NCI-H82 (cell line): Measurements from ENCODE around the gene SLC20A1.
A peak's percentile ranks its signal among the peaks of the same experiment; 100 is the strongest.

Experiments used
- DNase-seq: peaks from one replicate; lab custom pipeline; 2025; lab: John Stamatoyannopoulos, UW

Gene SLC20A1

DNA sequence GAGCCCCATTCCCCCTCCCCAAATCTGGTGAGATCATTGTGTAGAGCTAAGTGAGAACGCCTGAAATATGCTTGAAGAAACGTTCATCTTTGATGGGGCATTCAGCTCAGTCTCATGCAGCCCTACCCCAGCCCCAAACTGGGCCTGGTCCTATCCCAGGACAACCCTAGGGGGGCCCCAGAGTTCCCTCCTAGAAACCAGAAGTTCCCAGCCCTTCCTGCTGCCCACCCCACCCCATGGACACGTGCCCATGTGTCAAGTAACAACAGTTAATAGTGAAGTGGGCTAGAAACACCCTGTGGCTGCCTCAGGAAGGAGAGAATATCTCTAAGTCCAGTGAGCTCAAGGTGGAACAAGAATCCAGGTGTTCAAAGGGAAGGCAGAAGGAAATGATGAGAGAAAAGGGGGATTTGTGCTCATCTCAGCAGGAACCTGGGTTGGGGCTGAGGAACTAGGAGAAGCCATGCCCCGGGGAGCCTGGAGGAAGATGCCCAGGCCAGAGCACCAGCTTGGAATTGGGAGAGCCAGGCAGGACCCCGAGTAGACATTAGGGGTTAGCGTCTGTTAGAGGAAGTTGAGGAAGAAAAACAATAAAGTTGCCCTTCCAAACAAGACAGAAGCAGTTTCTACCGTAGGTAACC, 20.1 kb upstream of the SLC20A1 start:
- no peak for DNase-seq

DNA sequence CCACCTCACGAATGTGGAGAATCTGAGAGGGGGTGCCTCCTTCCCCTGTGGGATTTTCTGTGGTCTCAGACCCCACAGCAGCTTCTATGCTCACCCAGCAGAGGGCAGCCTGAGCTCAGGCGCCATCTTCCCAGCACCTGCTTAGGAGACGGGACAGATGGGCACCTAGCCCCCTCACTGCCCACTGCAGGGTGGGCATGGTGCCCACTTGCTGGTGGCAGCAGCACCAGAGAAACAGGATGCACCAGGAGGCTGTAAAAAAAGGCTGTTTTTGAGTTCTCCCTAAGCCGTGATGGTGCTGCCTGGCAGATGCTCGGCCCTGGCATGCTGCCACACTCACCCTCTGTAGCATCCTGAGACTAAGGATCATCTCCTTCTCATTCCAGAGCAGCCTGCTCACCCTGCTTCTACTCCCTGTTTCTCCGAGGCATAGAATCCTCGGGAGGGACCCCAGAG, 19.1 kb upstream of the SLC20A1 start:
- DNase-seq: peak; percentile 76

GRCh38 chr2:112627060-112628040, 18.4 kb upstream of the SLC20A1 start:
- no peak for DNase-seq

GRCh38 chr2:112629224-112629623, 16.5 kb upstream of the SLC20A1 start:
- DNase-seq: peak; percentile 54

DNA sequence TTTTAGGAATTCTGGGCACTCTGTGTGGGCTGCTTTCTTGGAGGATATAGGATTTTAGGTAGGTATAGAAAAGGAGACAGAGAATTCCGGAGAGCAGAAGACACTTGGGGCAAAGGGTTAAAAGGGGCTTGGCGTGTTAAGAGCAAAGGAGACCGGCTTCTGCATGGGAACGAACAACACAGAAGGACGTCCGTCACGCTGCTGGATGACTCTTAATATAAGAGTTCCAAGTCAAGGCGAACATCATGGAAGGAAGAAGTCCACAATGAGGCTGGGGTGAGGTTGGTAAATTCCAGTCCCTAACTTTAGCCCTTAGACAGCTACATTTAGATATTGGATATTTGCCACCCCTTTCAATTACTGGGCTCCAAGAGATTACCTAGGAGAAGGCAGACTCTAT, 15.9 kb upstream of the SLC20A1 start:
- DNase-seq: no peak

DNA sequence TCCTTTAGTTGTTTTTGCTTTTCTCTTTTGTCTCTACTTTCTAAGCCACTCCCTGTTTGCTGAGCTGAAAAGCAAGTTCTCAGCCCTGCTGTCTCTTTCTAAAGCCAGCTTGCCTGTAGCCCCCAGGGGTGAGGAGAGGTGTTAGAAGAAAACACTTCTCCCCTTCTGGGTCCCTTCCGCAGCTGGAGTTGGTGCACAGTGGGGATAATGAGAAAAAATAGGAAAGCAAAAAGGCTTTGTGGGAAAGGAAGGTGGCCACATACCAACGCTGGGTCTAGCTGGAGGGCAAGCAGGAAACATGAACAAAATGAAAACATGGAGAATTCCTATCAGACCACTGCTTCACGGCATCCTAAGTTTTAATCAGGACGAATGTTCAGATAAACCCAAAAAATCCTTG, 15.5 kb upstream of the SLC20A1 start:
- DNase-seq: peak; percentile 19

DNA sequence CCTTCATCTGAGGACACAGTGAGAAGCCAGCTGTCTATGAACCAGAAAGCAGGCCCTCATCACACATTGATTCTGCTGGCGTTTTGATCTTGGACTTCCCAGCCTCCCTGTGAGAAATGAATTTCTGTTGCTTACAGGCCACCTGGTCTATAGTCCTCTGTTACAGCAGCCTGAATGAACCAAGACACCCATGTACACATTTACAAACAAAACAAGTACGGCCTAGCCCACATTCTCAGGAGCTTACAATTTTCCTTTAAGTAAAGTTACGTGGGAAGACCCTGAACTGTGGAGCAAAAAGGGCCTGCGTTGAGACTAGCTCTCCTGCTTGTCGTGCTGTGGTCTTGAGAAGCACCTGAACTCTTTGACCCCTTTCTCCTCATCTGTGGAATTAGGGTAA, 12.0 kb upstream of the SLC20A1 start:
- no peak for DNase-seq

- DNase-seq: no peak
These were observed 11.4 kb upstream of the SLC20A1 start for GRCh38 chr2:112634153-112634873.

- no peak for DNase-seq
These were observed 10.9 kb upstream of the SLC20A1 start for GRCh38 chr2:112634874-112635157.

DNA sequence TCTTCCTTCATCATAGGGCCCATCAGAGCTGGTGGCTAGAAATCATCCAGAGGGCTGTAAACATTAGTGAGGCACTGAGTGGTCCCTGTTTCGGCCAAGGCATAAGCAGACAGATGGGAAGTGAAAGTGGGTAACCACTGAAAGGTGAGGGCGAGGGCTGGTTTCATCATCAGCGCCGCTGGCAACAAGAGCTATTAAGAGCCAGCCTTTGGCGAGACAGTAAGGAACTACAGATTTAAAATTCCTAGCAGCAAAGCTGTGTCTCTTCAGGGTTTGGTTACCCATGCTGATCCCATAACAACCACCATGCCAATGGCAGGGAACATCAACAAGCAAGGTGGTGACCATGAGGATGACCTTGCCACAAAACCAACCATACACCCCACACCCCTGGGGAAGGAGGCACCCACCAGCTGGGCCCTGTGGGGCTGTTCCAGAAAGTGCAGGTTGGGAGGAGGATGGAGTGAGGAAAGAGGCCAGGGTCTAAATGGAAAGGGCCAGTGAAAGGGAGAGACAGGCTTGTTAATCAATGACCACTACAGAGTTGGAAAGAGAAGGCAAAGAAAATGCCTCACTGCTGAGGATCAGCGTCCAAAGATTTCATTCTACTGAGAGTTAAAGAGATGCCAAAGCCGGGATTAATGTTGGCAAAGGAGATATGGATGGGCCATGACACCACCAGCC, 9.0 kb upstream of the SLC20A1 start:
- no peak for DNase-seq

- no peak for DNase-seq
These were observed 8.5 kb upstream of the SLC20A1 start for GRCh38 chr2:112637289-112637660.

DNA sequence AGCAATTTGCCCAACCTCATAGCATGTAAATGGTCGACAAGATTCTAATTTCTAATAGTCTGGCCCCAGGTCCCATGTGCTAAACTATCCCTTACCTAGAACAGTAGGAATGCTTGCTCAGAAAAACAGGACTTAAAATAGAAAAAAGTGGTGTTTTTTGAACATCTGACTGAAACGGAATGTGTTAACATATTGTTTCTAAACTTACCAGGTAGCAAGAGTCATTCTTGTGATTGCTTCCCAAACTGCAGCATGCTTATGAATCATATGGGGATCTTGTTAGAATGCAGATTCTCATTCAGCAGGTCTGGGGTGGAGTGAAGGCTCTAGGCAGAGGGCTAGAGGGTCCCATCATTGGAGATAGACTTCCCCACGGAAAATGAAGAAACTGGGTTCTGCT, 5.8 kb upstream of the SLC20A1 start:
- no peak for DNase-seq

DNA sequence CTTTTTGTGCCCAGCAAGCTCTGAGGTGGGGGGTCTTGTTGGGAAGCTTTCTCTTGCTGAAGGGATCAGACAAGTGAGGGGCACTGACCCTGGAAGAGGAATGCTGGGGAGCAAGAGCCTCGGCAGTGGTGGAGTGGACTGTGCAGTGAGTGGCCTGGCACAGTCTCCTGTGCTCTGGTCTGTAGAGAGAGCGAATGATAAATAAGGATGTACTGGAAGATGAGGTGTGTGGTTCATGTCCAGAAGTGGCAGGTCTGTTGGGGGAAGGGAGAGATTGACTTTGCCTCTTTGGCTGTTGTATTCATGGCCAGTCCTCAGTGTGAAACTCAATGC, 5.3 kb upstream of the SLC20A1 start:
- DNase-seq: no peak

DNA sequence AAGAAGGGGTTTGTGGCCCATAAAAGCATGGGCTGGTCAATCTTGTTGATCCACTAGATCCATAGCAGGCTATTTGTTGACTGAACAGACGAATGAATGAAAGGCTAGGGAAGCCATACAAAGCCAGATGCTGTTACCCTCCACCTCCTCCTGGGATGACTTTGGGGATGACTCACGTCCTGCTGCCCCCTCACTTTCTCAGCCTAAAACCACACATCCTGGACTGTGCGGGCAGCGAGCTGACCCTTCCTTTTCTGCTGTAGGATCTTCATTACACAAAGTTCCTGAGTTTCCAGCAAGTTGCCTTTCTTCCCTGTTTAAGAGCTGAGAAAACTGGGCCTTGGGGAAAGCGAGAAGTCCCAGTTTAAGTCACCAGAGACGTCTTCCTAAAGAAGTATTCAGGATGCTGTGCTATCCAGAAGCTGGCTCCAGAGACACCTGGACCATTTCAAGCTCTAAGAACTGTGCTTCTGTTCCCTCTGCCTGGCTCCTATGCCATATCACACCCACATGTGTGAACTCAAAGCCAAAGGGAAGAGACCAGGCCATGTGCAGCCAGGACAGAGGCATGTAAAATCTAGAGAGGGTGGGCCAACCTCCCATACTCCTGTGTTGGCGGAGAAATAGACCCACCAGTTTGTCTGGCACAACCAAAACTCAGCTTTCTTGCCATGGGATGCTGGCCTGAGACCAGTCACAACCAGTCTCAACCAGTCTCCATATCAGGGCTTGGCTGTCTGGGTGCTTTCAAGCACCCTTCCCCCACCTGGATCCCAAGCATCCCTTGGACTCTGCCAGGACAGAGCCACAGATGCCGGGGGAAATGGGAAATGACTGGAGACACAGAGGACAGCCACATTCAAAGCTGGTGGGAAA, 4.7 kb upstream of the SLC20A1 start:
- no peak for DNase-seq

GRCh38 chr2:112641701-112642100, 4.0 kb upstream of the SLC20A1 start:
- DNase-seq: no peak

DNA sequence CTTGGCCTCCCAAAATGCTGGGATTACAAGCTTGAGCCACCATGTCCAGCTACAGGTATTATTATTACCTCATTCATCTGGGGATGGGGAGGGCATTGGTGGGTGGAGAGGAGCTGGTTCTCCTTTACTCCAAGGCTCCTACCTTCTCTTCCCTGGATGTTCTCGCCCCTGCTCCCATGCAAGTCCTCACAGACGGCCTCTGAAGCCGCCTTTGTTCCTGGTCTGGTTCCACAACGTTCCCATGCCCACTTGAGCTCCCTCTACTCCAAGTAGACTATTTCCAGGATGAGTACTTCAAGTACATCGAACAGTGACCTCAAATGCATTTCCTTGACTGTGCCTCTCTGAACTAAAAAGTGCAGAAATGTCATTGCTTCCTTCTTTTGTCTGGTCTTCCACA, 3.2 kb upstream of the SLC20A1 start:
- no peak for DNase-seq

DNA sequence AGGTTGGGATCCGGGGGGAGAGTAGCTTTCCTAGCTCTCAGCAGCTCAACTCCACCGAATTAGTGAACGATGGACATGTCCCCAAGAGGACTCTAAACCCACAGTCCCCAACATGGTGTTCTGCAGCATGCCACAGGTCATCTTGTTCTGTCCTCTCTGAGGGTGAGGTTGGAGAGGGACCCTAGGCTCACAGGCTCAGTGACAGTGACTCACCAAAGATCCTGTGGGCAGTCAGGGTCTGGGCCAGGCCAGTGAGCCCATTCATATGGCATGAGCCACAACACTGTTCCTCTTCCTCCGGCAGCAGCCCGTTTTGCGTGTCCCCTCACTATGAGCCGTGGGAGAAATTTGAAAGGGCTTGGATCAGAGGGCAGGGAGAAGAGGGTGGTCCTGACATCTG, 2.8 kb upstream of the SLC20A1 start:
- no peak for DNase-seq

DNA sequence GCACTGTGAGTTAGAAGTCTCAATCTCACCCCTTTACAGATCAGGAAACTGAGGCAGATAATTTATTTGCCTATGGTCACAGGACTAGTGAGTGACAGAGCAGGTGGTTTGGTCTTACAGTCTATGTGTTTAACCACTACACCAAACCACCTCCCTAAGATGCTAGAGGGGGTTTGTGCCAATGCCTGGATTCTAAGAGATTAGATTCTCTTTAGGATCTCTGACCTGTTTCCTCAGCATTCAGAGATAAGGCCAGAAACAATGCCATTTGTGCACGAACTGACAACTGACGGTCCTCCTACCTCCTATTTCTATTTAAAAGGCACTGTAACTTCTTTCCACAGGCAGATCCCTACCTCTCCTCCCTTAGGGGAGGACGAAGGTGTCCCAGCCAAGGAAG, 2.3 kb upstream of the SLC20A1 start:
- no peak for DNase-seq

GRCh38 chr2:112644155-112644932, 1.4 kb upstream of the SLC20A1 start:
- peak; percentile 37 for DNase-seq

- no peak for DNase-seq
These were observed 818 bp upstream of the SLC20A1 start for GRCh38 chr2:112644933-112645309.
